ENCODE results near the gene GHITM. TPM values are rescaled to one million over a fixed set of nuclear protein-coding genes. Genes with fewer than 3 reads are reported as not detected.
"Not testable (repeated sequence)": the region's sequence is repeated elsewhere in the genome, so short reads cannot be mapped to it uniquely, and the experiment has no call there.

GHITM gene
- total RNA-seq, 5 donors from 2014 or later (not counting 1 experiment from before 2014, with no cell fraction given) = 68.6 to 84.9 (median 83.8) TPM

DNA sequence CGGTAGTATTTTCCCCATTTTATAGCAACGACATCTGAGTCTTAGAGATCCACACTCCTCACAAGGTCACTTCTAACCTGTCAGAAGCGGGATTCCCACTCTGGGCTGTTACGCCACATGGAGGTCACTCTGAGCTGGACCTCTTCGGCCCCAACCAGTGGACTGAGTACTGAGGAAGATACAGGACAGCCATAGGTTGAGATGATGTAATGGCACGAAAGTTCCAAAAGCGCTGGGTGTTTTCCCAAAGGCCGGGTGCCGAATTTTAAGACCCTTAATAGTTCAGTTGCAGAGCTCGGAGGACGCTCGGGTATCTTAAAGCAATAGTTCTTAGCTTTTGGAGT is 699 bp downstream of the GHITM start:
- peaks cover 20 to 33% (median 33%) of the 10 kb centered on the region in 3 donors for H3K4me1 Mint-ChIP-seq
- Histone ChIP-seq H3K4me3 (ENCODE audit: control insufficient read depth in 1 of 2, extremely low read depth in 1 of 2, low read length in 1 of 2) (peak overlapping the region; percentile 87 to 96), H3K27me3 (replicated peaks in 1 of 2; ENCODE audit: control insufficient read depth in 2 of 2, extremely low read depth in 1 of 2, insufficient read depth in 2 of 2, low read length in 1 of 2) (no peaks in the 10 kb centered on the region), H3K4me1 (ENCODE audit: control insufficient read depth in 1 of 2, extremely low read depth in 1 of 2, insufficient read depth in 2 of 2, low read length in 2 of 2) (peaks cover 11 to 16% of the 10 kb centered on the region in 2 experiments), H3K27ac (ENCODE audit: low read length) (peak overlapping the region; percentile 91), H3K9me3 (no peaks in the 10 kb centered on the region), H3K36me3 (ENCODE audit: control insufficient read depth in 2 of 2, extremely low read depth in 1 of 2, insufficient read depth in 1 of 2, low read length in 1 of 2) (peaks cover 0 to 35% of the 10 kb centered on the region in 2 donors)
- H3K27me3 Mint-ChIP-seq = no peaks in the 10 kb centered on the region
- peaks cover 19% of the 10 kb centered on the region for H3K36me3 Mint-ChIP-seq
- no peaks in the 10 kb centered on the region for H3K9me3 Mint-ChIP-seq
- WGBS (ENCODE audit: insufficient coverage) = 15% methylated on average over 6 of the region's 12 CpGs
- peak overlapping the region; percentile 97 to 100 for H3K27ac Mint-ChIP-seq
- ATAC-seq (replicated peaks in 1 of 4) (no peak), DNase-seq (peak in 1 of 35 experiments; percentile 6)
- H3K4me3 Mint-ChIP-seq = peak overlapping the region; percentile 89 to 96 (median 94)
- POLR2A ChIA-PET = interaction anchor here in 1 of 2 donors (0.6 to 1.9 kb wide), 4 partner anchors 8 to 54 kb away, joined by 3 to 6 read pairs (median 4); no protein-coding TSS in a partner anchor
- CTCF ChIA-PET = interaction anchor here (0.5 to 1.4 kb wide), 4 partner anchors 9 to 270 kb away, joined by 3 to 5 read pairs (median 3); no protein-coding TSS in a partner anchor

DNA sequence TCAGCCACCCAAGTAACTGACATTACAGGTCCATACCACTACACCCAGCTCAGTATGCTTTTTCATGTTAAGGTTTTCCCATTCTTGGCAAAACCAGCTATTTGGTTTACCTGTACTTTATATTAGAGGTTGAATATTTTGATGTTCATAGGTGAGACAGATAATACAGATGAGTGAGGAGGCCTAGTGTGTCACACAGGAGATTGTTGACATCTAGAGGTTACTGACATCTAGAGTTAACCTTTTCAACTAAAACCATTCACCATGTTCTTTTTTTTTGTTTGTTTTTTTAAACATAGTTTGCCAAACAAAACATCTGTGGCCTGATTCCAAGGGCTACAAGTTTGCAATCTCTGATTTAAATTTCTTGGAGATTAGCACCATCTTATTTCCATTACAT is 8.0 kb downstream of the GHITM start:
- no peak overlapping the region for H3K4me3 Mint-ChIP-seq
- ChIA-PET POLR2A (interaction anchor here (0.9 to 1.2 kb wide), 3 partner anchors 8 to 9 kb away, joined by 3 to 6 read pairs (median 5); partner anchors contain the start of gene GHITM (in 1 of the 2)), CTCF (interaction anchor here (0.6 to 3.5 kb wide), 20 partner anchors 9 to 178 kb away, joined by 3 to 51 read pairs (median 4); partner anchors contain the start of genes GHITM (in 2 of the 2) and CDHR1 (in 1 of the 2))
- H3K4me1 Mint-ChIP-seq = peaks cover 0 to 22% (median 18%) of the 10 kb centered on the region in 3 donors
- Histone ChIP-seq H3K27ac (ENCODE audit: low read length) (no peak overlapping the region), H3K27me3 (replicated peaks in 1 of 2; ENCODE audit: control insufficient read depth in 2 of 2, extremely low read depth in 1 of 2, insufficient read depth in 2 of 2, low read length in 1 of 2) (no peaks in the 10 kb centered on the region), H3K4me1 (ENCODE audit: control insufficient read depth in 1 of 2, extremely low read depth in 1 of 2, insufficient read depth in 2 of 2, low read length in 2 of 2) (peaks cover 0 to 3% of the 10 kb centered on the region in 2 experiments), H3K4me3 (ENCODE audit: control insufficient read depth in 1 of 2, extremely low read depth in 1 of 2, low read length in 1 of 2) (no peak overlapping the region), H3K36me3 (ENCODE audit: control insufficient read depth in 2 of 2, extremely low read depth in 1 of 2, insufficient read depth in 1 of 2, low read length in 1 of 2) (peaks cover 3 to 88% of the 10 kb centered on the region in 2 donors), H3K9me3 (no peaks in the 10 kb centered on the region)
- ATAC-seq (replicated peaks in 1 of 4) (no peak), DNase-seq (no peak)
- no peaks in the 10 kb centered on the region for H3K27me3 Mint-ChIP-seq
- no peak overlapping the region for H3K27ac Mint-ChIP-seq
- H3K36me3 Mint-ChIP-seq = peaks cover 56% of the 10 kb centered on the region
- H3K9me3 Mint-ChIP-seq = no peaks in the 10 kb centered on the region

DNA sequence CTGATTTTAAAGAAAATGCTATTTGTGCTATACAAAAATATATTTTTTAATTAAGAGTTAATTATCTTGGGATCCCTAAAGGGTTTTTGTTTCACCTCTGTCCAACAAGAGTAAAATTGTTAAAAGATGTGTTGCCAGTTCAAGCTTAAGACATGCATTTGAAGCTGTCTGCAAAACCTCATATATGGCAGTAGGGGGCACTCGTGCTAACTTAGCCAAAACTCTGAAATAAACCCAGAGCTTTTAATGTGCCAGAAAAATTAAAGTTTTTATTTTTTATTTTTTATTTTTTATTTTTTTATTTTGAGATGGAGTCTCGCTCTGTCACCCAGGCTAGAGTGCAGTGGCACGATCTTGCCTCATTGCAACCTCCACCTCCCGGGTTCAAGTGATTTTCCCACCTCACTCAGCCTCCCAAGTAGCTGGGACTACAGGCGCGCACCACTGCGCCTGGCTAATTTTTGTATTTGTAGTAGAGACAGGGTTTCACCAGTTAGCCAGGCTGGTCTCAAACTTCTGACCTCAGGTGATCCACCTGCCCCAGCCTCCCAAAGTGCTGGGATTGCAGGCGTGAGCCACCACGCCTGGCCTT is 8.8 kb downstream of the GHITM start:
- H3K4me3 Mint-ChIP-seq; H3K27ac ChIP-seq (ENCODE audit: low read length); H3K27ac Mint-ChIP-seq; H3K9me3 ChIP-seq; H3K27me3 ChIP-seq (replicated peaks in 1 of 2; ENCODE audit: control insufficient read depth in 2 of 2, extremely low read depth in 1 of 2, insufficient read depth in 2 of 2, low read length in 1 of 2); H3K4me3 ChIP-seq (ENCODE audit: control insufficient read depth in 1 of 2, extremely low read depth in 1 of 2, low read length in 1 of 2); H3K27me3 Mint-ChIP-seq; H3K9me3 Mint-ChIP-seq; H3K4me1 ChIP-seq (ENCODE audit: control insufficient read depth in 1 of 2, extremely low read depth in 1 of 2, insufficient read depth in 2 of 2, low read length in 2 of 2): not testable (repeated sequence)
- POLR2A ChIA-PET = interaction anchor here (0.6 to 1.2 kb wide), 4 partner anchors 8 to 26 kb away, joined by 3 to 6 read pairs (median 4); partner anchors contain the start of gene GHITM (in 1 of the 2)
- Mint-ChIP-seq H3K4me1 (peaks cover 0 to 17% (median 16%) of the 10 kb centered on the region in 3 donors), H3K36me3 (peaks cover 55% of the 10 kb centered on the region)
- ATAC-seq (replicated peaks in 1 of 4) (peak in 3 of 4 experiments; percentile 55 to 69 (median 56)), DNase-seq (peak in 6 of 35 experiments; percentile 5 to 74 (median 12))
- WGBS (ENCODE audit: insufficient coverage) = no CpG with 5 or more reads among the region's 9 CpGs
- peaks cover 3 to 89% of the 10 kb centered on the region in 2 donors for H3K36me3 ChIP-seq (ENCODE audit: control insufficient read depth in 2 of 2, extremely low read depth in 1 of 2, insufficient read depth in 1 of 2, low read length in 1 of 2)
- CTCF ChIA-PET = interaction anchor here (0.6 to 3.5 kb wide), 22 partner anchors 9 to 241 kb away, joined by 3 to 51 read pairs (median 4); partner anchors contain the start of genes GHITM (in 2 of the 2) and CDHR1 (in 1 of the 2)

DNA sequence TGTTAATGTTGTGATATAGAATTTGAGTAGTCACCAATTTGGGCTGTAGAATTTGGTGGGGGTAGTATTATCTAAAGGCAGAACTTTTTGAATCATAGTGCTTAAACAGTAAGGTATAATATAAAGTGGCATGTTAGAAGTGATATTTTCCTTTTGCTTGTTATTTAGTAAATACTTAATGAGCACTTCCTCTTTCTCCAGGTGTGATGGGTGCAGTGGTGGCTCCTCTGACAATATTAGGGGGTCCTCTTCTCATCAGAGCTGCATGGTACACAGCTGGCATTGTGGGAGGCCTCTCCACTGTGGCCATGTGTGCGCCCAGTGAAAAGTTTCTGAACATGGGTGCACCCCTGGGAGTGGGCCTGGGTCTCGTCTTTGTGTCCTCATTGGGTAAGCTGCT is 10.5 kb downstream of the GHITM start:
- no CpG with 5 or more reads among the region's 2 CpGs for WGBS (ENCODE audit: insufficient coverage)
- Histone ChIP-seq H3K9me3 (no peaks in the 10 kb centered on the region), H3K4me3 (ENCODE audit: control insufficient read depth in 1 of 2, extremely low read depth in 1 of 2, low read length in 1 of 2) (no peak overlapping the region), H3K4me1 (ENCODE audit: control insufficient read depth in 1 of 2, extremely low read depth in 1 of 2, insufficient read depth in 2 of 2, low read length in 2 of 2) (peaks cover 0 to 3% of the 10 kb centered on the region in 2 experiments), H3K36me3 (ENCODE audit: control insufficient read depth in 2 of 2, extremely low read depth in 1 of 2, insufficient read depth in 1 of 2, low read length in 1 of 2) (peaks cover 3 to 83% of the 10 kb centered on the region in 2 donors), H3K27me3 (replicated peaks in 1 of 2; ENCODE audit: control insufficient read depth in 2 of 2, extremely low read depth in 1 of 2, insufficient read depth in 2 of 2, low read length in 1 of 2) (no peaks in the 10 kb centered on the region), H3K27ac (ENCODE audit: low read length) (no peak overlapping the region)
- no peak for ATAC-seq (replicated peaks in 1 of 4)
- Mint-ChIP-seq H3K9me3 (no peaks in the 10 kb centered on the region), H3K36me3 (peaks cover 52% of the 10 kb centered on the region), H3K27me3 (no peaks in the 10 kb centered on the region), H3K4me3 (no peak overlapping the region), H3K27ac (no peak overlapping the region), H3K4me1 (peaks cover 0 to 17% (median 12%) of the 10 kb centered on the region in 3 donors)
- ChIA-PET CTCF (interaction anchor here (0.5 to 3.5 kb wide), 12 partner anchors 9 to 389 kb away, joined by 3 to 51 read pairs (median 4); partner anchors contain the start of gene GHITM (in 1 of the 2)), POLR2A (interaction anchor here in 1 of 2 donors (0.9 kb wide), 1 partner anchor 11 kb away, joined by 4 read pairs; the partner anchor contains the start of gene GHITM)
- DNase-seq = no peak

DNA sequence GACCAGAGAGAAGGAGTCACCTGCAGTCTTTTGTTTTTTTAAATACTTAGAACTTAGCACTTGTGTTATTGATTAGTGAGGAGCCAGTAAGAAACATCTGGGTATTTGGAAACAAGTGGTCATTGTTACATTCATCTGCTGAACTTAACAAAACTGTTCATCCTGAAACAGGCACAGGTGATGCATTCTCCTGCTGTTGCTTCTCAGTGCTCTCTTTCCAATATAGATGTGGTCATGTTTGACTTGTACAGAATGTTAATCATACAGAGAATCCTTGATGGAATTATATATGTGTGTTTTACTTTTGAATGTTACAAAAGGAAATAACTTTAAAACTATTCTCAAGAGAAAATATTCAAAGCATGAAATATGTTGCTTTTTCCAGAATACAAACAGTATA is 13.5 kb downstream of the GHITM start:
- H3K9me3 Mint-ChIP-seq = no peaks in the 10 kb centered on the region
- H3K9me3 ChIP-seq = no peaks in the 10 kb centered on the region
- ChIA-PET POLR2A (no interaction called here), CTCF (interaction anchor here in 1 of 2 donors (1.0 kb wide), 1 partner anchor 14 kb away, joined by 3 read pairs; no protein-coding TSS in a partner anchor)
- peaks cover 3 to 60% of the 10 kb centered on the region in 2 donors for H3K36me3 ChIP-seq (ENCODE audit: control insufficient read depth in 2 of 2, extremely low read depth in 1 of 2, insufficient read depth in 1 of 2, low read length in 1 of 2)
- no peak for DNase-seq
- no peak overlapping the region for H3K4me3 ChIP-seq (ENCODE audit: control insufficient read depth in 1 of 2, extremely low read depth in 1 of 2, low read length in 1 of 2)
- H3K4me1 Mint-ChIP-seq = peaks cover 8 to 20% (median 16%) of the 10 kb centered on the region in 3 donors
- H3K36me3 Mint-ChIP-seq = peaks cover 40% of the 10 kb centered on the region
- no peaks in the 10 kb centered on the region for H3K27me3 ChIP-seq (replicated peaks in 1 of 2; ENCODE audit: control insufficient read depth in 2 of 2, extremely low read depth in 1 of 2, insufficient read depth in 2 of 2, low read length in 1 of 2)
- H3K4me1 ChIP-seq (ENCODE audit: control insufficient read depth in 1 of 2, extremely low read depth in 1 of 2, insufficient read depth in 2 of 2, low read length in 2 of 2) = peaks cover 0 to 3% of the 10 kb centered on the region in 2 experiments
- ATAC-seq (replicated peaks in 1 of 4) = no peak
- H3K27ac ChIP-seq (ENCODE audit: low read length) = no peak overlapping the region
- no peak overlapping the region for H3K4me3 Mint-ChIP-seq
- no peak overlapping the region for H3K27ac Mint-ChIP-seq
- H3K27me3 Mint-ChIP-seq = no peaks in the 10 kb centered on the region

DNA sequence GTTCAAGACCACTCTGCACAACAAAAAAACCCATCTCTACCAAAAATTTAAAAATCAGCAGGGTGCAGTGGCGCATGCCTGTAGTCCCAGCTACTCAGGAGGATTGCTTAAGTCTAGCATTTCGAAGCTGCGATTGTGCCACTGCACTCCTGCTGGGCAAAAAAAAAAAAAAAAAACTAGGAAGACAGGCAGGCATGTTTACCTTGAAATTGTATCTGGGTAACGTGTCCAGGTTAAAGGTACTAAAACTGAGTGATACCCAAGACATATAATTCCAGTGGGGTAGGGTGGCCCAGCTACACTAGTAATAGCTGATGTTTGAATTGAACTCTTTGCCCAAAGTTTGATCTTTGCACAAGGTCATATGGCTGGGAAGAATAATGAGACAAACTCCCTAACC is 16.2 kb downstream of the GHITM start:
- peaks cover 0 to 4% of the 10 kb centered on the region in 2 experiments for H3K4me1 ChIP-seq (ENCODE audit: control insufficient read depth in 1 of 2, extremely low read depth in 1 of 2, insufficient read depth in 2 of 2, low read length in 2 of 2)
- ChIA-PET CTCF (interaction anchor here in 1 of 2 donors (0.7 kb wide), 1 partner anchor 14 kb away, joined by 7 read pairs; no protein-coding TSS in a partner anchor), POLR2A (no interaction called here)
- H3K36me3 ChIP-seq (ENCODE audit: control insufficient read depth in 2 of 2, extremely low read depth in 1 of 2, insufficient read depth in 1 of 2, low read length in 1 of 2) = peaks cover 3 to 39% of the 10 kb centered on the region in 2 donors
- Mint-ChIP-seq H3K27ac (peak overlapping the region in 1 of 2 donors; percentile 40), H3K27me3 (no peaks in the 10 kb centered on the region), H3K36me3 (peaks cover 27% of the 10 kb centered on the region), H3K4me1 (peaks cover 8 to 22% (median 18%) of the 10 kb centered on the region in 3 donors), H3K4me3 (no peak overlapping the region), H3K9me3 (no peaks in the 10 kb centered on the region)
- no peaks in the 10 kb centered on the region for H3K9me3 ChIP-seq
- 95% methylated on average over 3 of the region's 4 CpGs for WGBS (ENCODE audit: insufficient coverage)
- H3K4me3 ChIP-seq (ENCODE audit: control insufficient read depth in 1 of 2, extremely low read depth in 1 of 2, low read length in 1 of 2) = no peak overlapping the region
- no peak overlapping the region for H3K27ac ChIP-seq (ENCODE audit: low read length)
- ATAC-seq (replicated peaks in 1 of 4) (no peak), DNase-seq (no peak)
- H3K27me3 ChIP-seq (replicated peaks in 1 of 2; ENCODE audit: control insufficient read depth in 2 of 2, extremely low read depth in 1 of 2, insufficient read depth in 2 of 2, low read length in 1 of 2) = no peaks in the 10 kb centered on the region

Data from T-cell (primary cell).